Prostate gland (tissue), 2 donors: Measurements from ENCODE around the gene ARSG.

Experiments
- POLR2AphosphoS5 ChIP-seq: sonication (generic); formaldehyde crosslinking; IDR thresholded peaks from one replicate; pipeline ENCODE4 v1.6.1; 2017; ENCODE audit warnings: antibody characterized with exemption
- TF ChIP-seq, protein P1 (sequence below), 4 experiments: fragments of 200-600 bp in 2 of 4; fragments of 450-650 bp in 2 of 4; sonication (generic) in 2 of 4; IDR thresholded peaks; 1 replicate in 3 of 4; 2 replicates in 1 of 4; pipeline ENCODE4 v1.5.1; 2016 to 2019; ENCODE audit warnings: antibody characterized with exemption in 4 of 4, mild to moderate bottlenecking in 2 of 4, moderate library complexity in 2 of 4

GRCh38 chr17:68307443-68307842 lies 16.1 kb downstream of the ARSG start:
- TF ChIP-seq, protein P1, sequence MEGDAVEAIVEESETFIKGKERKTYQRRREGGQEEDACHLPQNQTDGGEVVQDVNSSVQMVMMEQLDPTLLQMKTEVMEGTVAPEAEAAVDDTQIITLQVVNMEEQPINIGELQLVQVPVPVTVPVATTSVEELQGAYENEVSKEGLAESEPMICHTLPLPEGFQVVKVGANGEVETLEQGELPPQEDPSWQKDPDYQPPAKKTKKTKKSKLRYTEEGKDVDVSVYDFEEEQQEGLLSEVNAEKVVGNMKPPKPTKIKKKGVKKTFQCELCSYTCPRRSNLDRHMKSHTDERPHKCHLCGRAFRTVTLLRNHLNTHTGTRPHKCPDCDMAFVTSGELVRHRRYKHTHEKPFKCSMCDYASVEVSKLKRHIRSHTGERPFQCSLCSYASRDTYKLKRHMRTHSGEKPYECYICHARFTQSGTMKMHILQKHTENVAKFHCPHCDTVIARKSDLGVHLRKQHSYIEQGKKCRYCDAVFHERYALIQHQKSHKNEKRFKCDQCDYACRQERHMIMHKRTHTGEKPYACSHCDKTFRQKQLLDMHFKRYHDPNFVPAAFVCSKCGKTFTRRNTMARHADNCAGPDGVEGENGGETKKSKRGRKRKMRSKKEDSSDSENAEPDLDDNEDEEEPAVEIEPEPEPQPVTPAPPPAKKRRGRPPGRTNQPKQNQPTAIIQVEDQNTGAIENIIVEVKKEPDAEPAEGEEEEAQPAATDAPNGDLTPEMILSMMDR (IDR thresholded peaks at IDR 0.05), result no peak
- TF ChIP-seq POLR2AphosphoS5, result no peak
